Measurements from ENCODE around the gene ADIPOR1. TPM values are rescaled to one million over a fixed set of nuclear protein-coding genes. Genes with fewer than 3 reads are reported as not detected.

Gene ADIPOR1
- total RNA-seq, 1 donor from 2014 or later: 54.6 TPM

DNA sequence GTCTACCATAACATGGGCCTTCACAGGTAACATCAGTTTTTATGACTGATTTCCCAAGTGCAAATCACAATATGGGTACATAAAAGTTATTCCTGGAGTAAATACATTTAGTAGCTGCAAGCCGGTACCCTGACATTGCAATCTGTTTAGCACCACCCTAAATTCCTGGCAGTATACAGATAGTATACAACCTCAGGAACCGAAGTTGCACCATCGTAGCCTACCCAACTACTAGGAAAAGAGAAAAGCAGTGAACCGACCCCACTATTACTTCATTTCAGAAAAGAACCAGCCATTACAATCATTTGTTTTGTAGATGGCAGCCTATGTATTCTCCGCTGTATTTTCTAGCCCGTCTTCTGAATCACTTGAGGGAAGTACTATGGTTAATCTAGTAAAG, 1.1 kb downstream of the ADIPOR1 start:
- H3K27me3 Mint-ChIP-seq (ENCODE audit: insufficient read depth, low read depth): peaks cover 8% of the 10 kb centered on the region
- H3K9me3 ChIP-seq (ENCODE audit: low read depth): no peaks in the 10 kb centered on the region
- H3K4me1 Mint-ChIP-seq: peaks cover 17% of the 10 kb centered on the region
- H3K79me2 ChIP-seq (ENCODE audit: low read depth): peaks cover 60% of the 10 kb centered on the region
- H4K20me1 ChIP-seq (ENCODE audit: low read depth): peaks cover 59% of the 10 kb centered on the region
- H3K27ac ChIP-seq: no peak overlapping the region
- no peaks in the 10 kb centered on the region for H3K36me3 Mint-ChIP-seq
- H3K27ac Mint-ChIP-seq: no peak overlapping the region
- H3K4me3 ChIP-seq: peak overlapping the region; percentile 95
- no peaks in the 10 kb centered on the region for H3K36me3 ChIP-seq
- no peaks in the 10 kb centered on the region for H3K9me3 Mint-ChIP-seq
- TF ChIP-seq EZH2 (IDR thresholded peaks at IDR 0.05) (no peak), CTCF (IDR thresholded peaks at IDR 0.05) (no peak), EZH2phosphoT487 (IDR thresholded peaks at IDR 0.05) (no peak)
- no peak overlapping the region for H2AFZ ChIP-seq (replicated peaks)
- peak overlapping the region; percentile 92 for H3K4me3 Mint-ChIP-seq
- H3K4me1 ChIP-seq: peaks cover 6% of the 10 kb centered on the region
- H3K9ac ChIP-seq: peak overlapping the region; percentile 92
- H3F3A ChIP-seq (ENCODE audit: low read depth): peaks cover 5% of the 10 kb centered on the region
- peaks cover 8% of the 10 kb centered on the region for H3K27me3 ChIP-seq
- DNase-seq (ENCODE audit: low spot score): no peak
- H3K4me2 ChIP-seq: peak overlapping the region; percentile 87

DNA sequence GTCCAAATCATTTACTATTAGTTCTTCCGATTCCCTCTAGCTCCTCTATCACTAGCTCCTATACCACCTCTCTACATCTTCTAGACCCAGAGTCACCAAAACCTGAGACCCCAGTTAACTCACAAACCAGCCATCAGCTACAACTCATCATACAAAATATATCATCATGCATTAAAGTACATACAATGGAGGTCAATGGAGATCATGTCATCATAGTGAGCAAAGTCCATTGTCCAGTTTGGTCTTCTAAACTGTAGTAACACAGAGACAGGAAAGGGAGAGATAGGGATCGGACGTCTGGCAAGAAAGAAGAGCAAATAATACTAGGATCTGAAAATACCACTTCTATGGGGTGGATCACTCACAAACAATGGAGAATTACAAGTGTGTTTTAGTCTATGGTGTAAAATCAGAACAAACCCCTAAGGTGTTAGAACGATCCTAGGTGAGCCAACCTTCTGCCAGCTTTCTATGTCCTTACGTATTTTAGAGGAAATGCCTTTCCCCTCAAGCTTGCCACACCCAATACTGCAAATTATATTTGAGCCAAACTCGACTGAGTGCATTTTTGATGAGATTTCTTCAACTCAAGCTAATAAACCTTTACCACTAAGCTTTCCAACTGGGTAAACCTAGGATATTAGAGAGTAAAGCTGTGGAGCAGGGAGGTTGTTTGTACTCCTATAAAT, 3.9 kb downstream of the ADIPOR1 start:
- H3K4me3 Mint-ChIP-seq: no peak overlapping the region
- Histone ChIP-seq H3K9ac (peak overlapping the region; percentile 31), H3F3A (ENCODE audit: low read depth) (no peaks in the 10 kb centered on the region)

DNA sequence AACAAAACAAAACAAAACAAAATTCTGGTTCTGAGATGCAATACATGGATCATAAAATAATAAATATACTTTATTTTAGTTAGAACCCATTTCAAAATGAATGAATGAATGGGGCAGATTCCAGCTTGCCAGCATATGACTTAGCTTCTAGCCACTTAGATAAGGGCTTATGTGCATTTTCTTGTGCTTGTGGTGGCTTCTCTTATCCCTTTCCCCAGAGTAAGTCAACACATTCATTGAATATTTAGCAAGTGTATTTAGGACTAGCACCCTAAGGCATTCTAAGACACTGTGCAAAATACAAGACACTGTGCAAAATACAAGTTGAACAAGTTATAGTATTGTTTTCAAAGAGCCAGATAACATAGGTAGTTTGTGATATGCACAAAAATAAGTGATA, 4.7 kb downstream of the ADIPOR1 start:
- no peak overlapping the region for H3K27ac Mint-ChIP-seq
- no peaks in the 10 kb centered on the region for H3K9me3 Mint-ChIP-seq

More for the DNA sequence above, 3.9 kb downstream of the ADIPOR1 start:
- Histone ChIP-seq H3K36me3 (no peaks in the 10 kb centered on the region), H3K27ac (no peak overlapping the region), H3K27me3 (peaks cover 8% of the 10 kb centered on the region), H3K4me1 (peaks cover 6% of the 10 kb centered on the region), H2AFZ (replicated peaks) (no peak overlapping the region), H3K9me3 (ENCODE audit: low read depth) (no peaks in the 10 kb centered on the region), H3K4me2 (no peak overlapping the region), H3K4me3 (no peak overlapping the region), H4K20me1 (ENCODE audit: low read depth) (peaks cover 62% of the 10 kb centered on the region), H3K79me2 (ENCODE audit: low read depth) (peaks cover 69% of the 10 kb centered on the region)
- Mint-ChIP-seq H3K36me3 (peaks cover 4% of the 10 kb centered on the region), H3K27ac (no peak overlapping the region), H3K9me3 (no peaks in the 10 kb centered on the region), H3K4me1 (peaks cover 17% of the 10 kb centered on the region), H3K27me3 (ENCODE audit: insufficient read depth, low read depth) (peaks cover 4% of the 10 kb centered on the region)
- TF ChIP-seq CTCF (IDR thresholded peaks at IDR 0.05) (no peak), EZH2 (IDR thresholded peaks at IDR 0.05) (no peak), EZH2phosphoT487 (IDR thresholded peaks at IDR 0.05) (no peak)
- DNase-seq (ENCODE audit: low spot score): no peak

More for the DNA sequence above, 4.7 kb downstream of the ADIPOR1 start:
- Histone ChIP-seq H3K9ac (peak overlapping the region; percentile 31), H3K27ac (no peak overlapping the region), H3K4me1 (peaks cover 6% of the 10 kb centered on the region), H3K36me3 (no peaks in the 10 kb centered on the region), H3K79me2 (ENCODE audit: low read depth) (peaks cover 69% of the 10 kb centered on the region), H3F3A (ENCODE audit: low read depth) (no peaks in the 10 kb centered on the region), H4K20me1 (ENCODE audit: low read depth) (peaks cover 62% of the 10 kb centered on the region), H2AFZ (replicated peaks) (no peak overlapping the region), H3K4me2 (no peak overlapping the region), H3K27me3 (peaks cover under 1% of the 10 kb centered on the region), H3K9me3 (ENCODE audit: low read depth) (no peaks in the 10 kb centered on the region), H3K4me3 (no peak overlapping the region)
- Mint-ChIP-seq H3K36me3 (peaks cover 5% of the 10 kb centered on the region), H3K4me1 (peaks cover 12% of the 10 kb centered on the region), H3K4me3 (no peak overlapping the region), H3K27me3 (ENCODE audit: insufficient read depth, low read depth) (peaks cover under 1% of the 10 kb centered on the region)
- DNase-seq (ENCODE audit: low spot score): no peak
- TF ChIP-seq EZH2phosphoT487 (IDR thresholded peaks at IDR 0.05): no peak
- TF ChIP-seq CTCF (IDR thresholded peaks at IDR 0.05): no peak
- no peak for TF ChIP-seq EZH2 (IDR thresholded peaks at IDR 0.05)
